DMS79 treated with DMSO at 0.1 percent for 48 hours (cell line): Measurements from ENCODE around the gene PLBD1.

Source experiments
- DNase-seq: peaks from one replicate; lab custom pipeline; 2025; lab: John Stamatoyannopoulos, UW

Gene PLBD1

GRCh38 chr12:14505626-14506596, 61.8 kb downstream of the PLBD1 start:
- DNase-seq, result no peak

DNA sequence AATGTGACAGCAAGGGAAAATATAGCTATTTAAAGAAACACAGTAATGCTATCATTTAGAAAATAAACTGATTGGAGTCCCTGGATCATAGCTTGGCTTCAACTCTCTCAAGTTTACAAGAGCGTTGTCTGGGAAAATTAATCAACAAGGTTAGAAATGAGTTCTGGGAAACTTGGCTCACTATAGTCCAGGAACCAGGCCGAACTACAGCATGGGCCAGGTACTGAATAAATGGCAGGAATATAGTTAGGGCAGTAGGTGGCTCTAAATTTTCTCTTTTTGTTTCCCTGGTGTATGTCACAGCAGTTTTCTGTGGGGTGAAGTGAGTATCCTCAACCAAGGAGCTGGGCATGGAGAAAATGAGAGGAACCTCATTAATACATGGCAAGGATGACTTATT, 72.4 kb downstream of the PLBD1 start:
- DNase-seq, result no peak

GRCh38 chr12:14482886-14483285, 84.8 kb downstream of the PLBD1 start:
- no peak for DNase-seq

DNA sequence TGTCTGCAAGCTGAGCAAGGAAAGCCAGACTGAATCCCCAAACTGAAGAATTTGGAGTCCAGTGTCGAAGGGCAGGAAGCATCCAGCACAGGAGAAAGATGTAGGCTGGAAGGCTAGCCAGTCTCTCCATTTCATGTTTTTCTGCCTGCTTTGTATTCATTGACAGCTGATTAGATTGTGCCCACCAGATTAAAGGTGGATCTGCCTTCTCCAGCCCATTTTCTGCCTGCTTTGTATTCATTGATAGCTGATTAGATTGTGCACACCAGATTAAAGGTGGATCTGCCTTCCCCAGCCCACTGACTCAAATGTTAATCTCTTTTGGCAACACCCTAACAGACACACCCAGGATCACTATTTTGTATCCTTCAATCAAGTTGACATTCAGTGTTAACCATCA, 85.3 kb downstream of the PLBD1 start:
- DNase-seq, result no peak

- DNase-seq, result no peak
Observed at GRCh38 chr12:14481201-14481600, 86.5 kb downstream of the PLBD1 start.

DNA sequence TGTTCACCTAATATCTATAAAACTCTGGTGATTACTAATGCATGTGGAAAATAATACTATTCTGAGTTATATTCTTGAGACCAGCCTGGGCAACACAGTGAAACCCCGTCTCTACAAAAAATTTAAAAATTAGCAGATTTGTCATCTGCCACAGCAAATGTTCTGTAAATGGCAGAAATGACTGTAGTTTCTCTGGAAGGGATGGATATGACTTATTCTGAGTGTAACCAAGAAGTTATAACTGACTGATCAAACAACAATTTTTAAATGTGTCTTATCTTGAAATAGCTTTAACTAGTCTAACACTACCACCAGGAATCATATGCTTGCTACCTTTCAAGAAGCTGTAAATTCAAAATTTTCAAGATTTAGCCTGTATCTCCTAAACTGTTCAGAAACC, 88.7 kb downstream of the PLBD1 start:
- no peak for DNase-seq

DNA sequence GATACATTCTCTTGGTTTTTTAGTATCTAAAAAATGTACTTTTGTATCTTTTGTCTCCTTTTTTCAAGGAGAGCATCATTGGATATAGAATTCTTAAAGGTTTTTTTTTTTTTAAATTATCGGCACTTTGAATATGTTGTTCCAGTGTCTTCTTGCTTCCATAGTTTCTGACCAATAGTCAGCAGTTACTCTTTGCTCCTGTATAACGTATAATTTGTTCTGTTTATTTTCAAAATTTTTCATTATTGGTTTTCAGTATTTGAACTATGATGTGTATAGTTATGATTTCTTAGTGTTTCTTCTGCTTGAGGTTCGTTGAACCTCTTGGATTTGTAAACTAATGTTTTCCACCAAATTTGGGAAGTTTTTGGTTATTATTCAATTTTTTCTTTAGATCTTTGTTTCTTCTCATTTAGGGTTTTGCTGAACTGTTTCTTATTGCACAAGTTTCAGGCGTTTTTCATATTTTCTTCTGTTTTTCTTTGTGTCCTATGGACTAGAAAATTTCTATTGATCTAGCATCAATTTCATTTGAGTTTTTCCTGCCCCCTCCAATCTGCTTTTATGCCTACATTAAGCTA, 93.9 kb downstream of the PLBD1 start:
- peak; percentile 20 for DNase-seq

GRCh38 chr12:14471497-14471896, 96.2 kb downstream of the PLBD1 start:
- no peak for DNase-seq

DNA sequence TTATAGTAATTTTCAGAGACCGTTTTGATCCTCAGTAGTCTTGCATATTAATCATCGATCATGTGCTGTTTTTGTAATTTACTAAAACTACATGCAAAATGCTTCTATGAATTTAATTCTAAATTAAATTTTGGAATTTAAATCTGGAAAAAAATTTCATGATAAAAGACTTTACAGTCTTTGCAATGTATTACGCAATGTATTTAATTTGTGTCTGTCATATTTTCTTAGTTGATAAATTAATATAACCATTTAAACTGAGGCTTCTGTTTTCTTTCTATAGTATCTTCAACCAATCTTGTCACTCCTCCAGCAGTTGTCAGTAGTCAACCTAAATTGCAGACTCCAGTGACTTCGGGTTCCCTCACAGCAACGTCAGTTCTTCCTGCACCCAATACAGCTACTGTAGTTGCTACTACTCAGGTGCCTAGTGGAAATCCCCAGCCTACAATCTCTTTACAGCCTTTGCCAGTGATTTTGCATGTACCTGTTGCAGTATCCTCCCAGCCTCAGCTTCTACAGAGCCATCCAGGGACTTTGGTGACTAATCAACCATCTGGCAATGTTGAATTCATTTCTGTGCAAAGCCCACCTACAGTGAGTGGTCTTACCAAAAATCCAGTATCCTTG, 107.4 kb downstream of the PLBD1 start:
- no peak for DNase-seq

GRCh38 chr12:14454098-14454907, 113.4 kb downstream of the PLBD1 start:
- DNase-seq, result no peak
